Heart left ventricle (tissue), 16 donors: ENCODE data around the gene TMEM179B. TPM values are rescaled to one million over a fixed set of nuclear protein-coding genes. Genes with fewer than 3 reads are reported as not detected.

Experiments used
- ATAC-seq, 4 donors: fragments of 200-7000 bp; cut with Tn5 transposase; one replicate each; pipeline ENCODE4 v1.9.1; 2020 to 2022; ENCODE audit warnings: moderate library complexity in 4 of 4, mild to moderate bottlenecking in 3 of 4, moderate number of reproducible peaks in 1 of 4
- DNase-seq, 5 donors: peaks; one replicate each; pipeline ENCODE4 v3.0.0-alpha.2; 2020
- H3K27ac ChIP-seq, 12 donors: fragments of 200-600 bp; sonication (generic) in 4 of 12; one replicate each; pipeline versions ENCODE4 v1.5.0 to v1.8.0; 2016 to 2022; ENCODE audit warnings: mild to moderate bottlenecking in 2 of 12
- H3K27me3 ChIP-seq, 9 donors: fragments of 200-600 bp; sonication (generic) in 2 of 9; one replicate each; pipeline versions ENCODE4 v1.5.1 to v1.8.0; 2016 to 2022; ENCODE audit warnings: mild to moderate bottlenecking in 3 of 9
- H3K36me3 ChIP-seq, 9 donors: fragments of 200-600 bp; sonication (generic) in 2 of 9; one replicate each; pipeline versions ENCODE4 v1.5.0 to v1.8.0; 2018 to 2022; ENCODE audit warnings: mild to moderate bottlenecking in 2 of 9
- H3K4me1 ChIP-seq, 12 donors: fragments of 200-600 bp; sonication (generic) in 4 of 12; one replicate each; pipeline versions ENCODE4 v1.5.0 to v1.8.0; 2016 to 2022; ENCODE audit warnings: mild to moderate bottlenecking in 3 of 12
- H3K4me3 ChIP-seq, 12 donors: fragments of 200-600 bp; sonication (generic) in 4 of 12; one replicate each; pipeline versions ENCODE4 v1.5.0 to v1.8.0; 2017 to 2022; ENCODE audit warnings: mild to moderate bottlenecking in 9 of 12, moderate library complexity in 4 of 12
- H3K9me3 ChIP-seq, 12 donors: fragments of 200-600 bp; sonication (generic) in 4 of 12; one replicate each; pipeline versions ENCODE4 v1.5.0 to v1.8.0; 2016 to 2022; ENCODE audit warnings: mild to moderate bottlenecking in 1 of 12
- CTCF ChIP-seq, 12 donors: fragments of 200-600 bp; sonication (generic) in 4 of 12; IDR thresholded peaks; one replicate each; pipeline versions ENCODE4 v1.5.0 to v1.8.0; 2018 to 2022; ENCODE audit warnings: antibody characterized with exemption in 12 of 12, mild to moderate bottlenecking in 5 of 12
- POLR2A ChIP-seq, 2 donors: fragments of 450-650 bp; IDR thresholded peaks; one replicate each; pipeline ENCODE4 v1.6.1; 2017; ENCODE audit warnings: antibody characterized with exemption in 2 of 2, mild to moderate bottlenecking in 2 of 2, moderate library complexity in 2 of 2
- WGBS, 4 donors: extraction: QIAGEN DNeasy Blood & Tissue Kit in 2 of 4; methylation state at CpG; one replicate each; pipeline versions ENCODE4 v1.1.5 to v1.1.7; 2013 to 2018; 5-methylcytosine and 5-hydroxymethylcytosine counted together
- intact Hi-C, 10 donors: fragments of 100-400 bp; cut with DNase I; formaldehyde crosslinking; loops; one replicate each; pipeline versions ENCODE4 v1.11.1 to v1.14.2; 2022
- polyA plus RNA-seq, 2 donors: library from polyadenylated mRNA; stranded (reverse); fragments of 200-250 nt; gene quantifications; one replicate each; pipeline ENCODE4 v1.2.3, GENCODE V29; 2013
- total RNA-seq, 9 donors: library from RNA; depleted of rRNA in 2 of 9; stranded (reverse); fragments of >200 nt in 2 of 9; fragmentation: NEBNext Ultra II Directional in 3 of 9; extraction: Animal tissue kit (Norgen Biotek cat#: 25700) in 3 of 9; gene quantifications; one replicate each; pipeline versions ENCODE4 v1.1.0 to v1.2.4, GENCODE V29; 2016 to 2023
- donor health status: ischemic (EF 13 %, LVEDD 7.1; RV severe dilation, severe dysfunction).
- donor health status: healthy with polysubstance abuse.
- donor health status: DM: no; HTN: yes; CAD: no.
- donor health status: DM: no; HTN: no; CAD: no.
- donor health status: ischemic (EF 25% LVEDD 6.9; RV normal size, moderate dysfunction).
- donor health status: ischemic (EF 25% LVEDD 5.7; RV mildly dilated, moderate dysfunction).
- donor health status: healthy.
- donor health status: DM: yes; HTN: yes; CAD: no.
- donor health status: ischemic (EF 35%, LVEDD 5.7; RV mildly dilated, moderate dysfunction).
- donor health status: nonischemic (EF 11% LVEDD 7.7; RV severe dilation, severe dysfunction).
- donor health status: DM: yes; HTN: yes; CAD: no.
- donor health status: PGD.
- donor health status: ischemic (EF 29% LVEDD 5.4; RV normal size, mild dysfunction).
- donor health status: nonischemic (EF 23%, LVEDD 6.1; RV moderate dilation, normal function).

The TMEM179B gene
- total and polyA plus RNA-seq, 11 donors = 14.7 to 47.3 (median 22.3) TPM

GRCh38 chr11:62752994-62753735, 34.0 kb upstream of the TMEM179B start:
- H3K4me1 ChIP-seq = peaks cover 3 to 43% (median 16%) of the 10 kb centered on the region in 12 donors
- peak overlapping the region; percentile 85 to 97 (median 94) for H3K27ac ChIP-seq
- WGBS, 4 donors = 71 to 80% (median 75%) methylated on average over 13 to 15 of the region's 15 CpGs
- H3K4me3 ChIP-seq = peak overlapping the region in 11 of 12 donors; percentile 21 to 86 (median 71)
- no peaks in the 10 kb centered on the region for H3K27me3 ChIP-seq
- H3K36me3 ChIP-seq = peaks cover 0 to 37% (median 23%) of the 10 kb centered on the region in 9 donors
- DNase-seq = no peak
- no peaks in the 10 kb centered on the region for H3K9me3 ChIP-seq
- ATAC-seq = no peak
- no peak for TF ChIP-seq POLR2A (IDR thresholded peaks at IDR 0.05)
- no peak for TF ChIP-seq CTCF (IDR thresholded peaks at IDR 0.05)
- intact Hi-C loops = loop anchor here in 2 of 10 donors (1.0 kb wide), 2 partner anchors 18 to 25 kb away; partner anchors contain the start of genes TAF6L (in 1 of the 2) and TTC9C (in 1 of the 2)

DNA sequence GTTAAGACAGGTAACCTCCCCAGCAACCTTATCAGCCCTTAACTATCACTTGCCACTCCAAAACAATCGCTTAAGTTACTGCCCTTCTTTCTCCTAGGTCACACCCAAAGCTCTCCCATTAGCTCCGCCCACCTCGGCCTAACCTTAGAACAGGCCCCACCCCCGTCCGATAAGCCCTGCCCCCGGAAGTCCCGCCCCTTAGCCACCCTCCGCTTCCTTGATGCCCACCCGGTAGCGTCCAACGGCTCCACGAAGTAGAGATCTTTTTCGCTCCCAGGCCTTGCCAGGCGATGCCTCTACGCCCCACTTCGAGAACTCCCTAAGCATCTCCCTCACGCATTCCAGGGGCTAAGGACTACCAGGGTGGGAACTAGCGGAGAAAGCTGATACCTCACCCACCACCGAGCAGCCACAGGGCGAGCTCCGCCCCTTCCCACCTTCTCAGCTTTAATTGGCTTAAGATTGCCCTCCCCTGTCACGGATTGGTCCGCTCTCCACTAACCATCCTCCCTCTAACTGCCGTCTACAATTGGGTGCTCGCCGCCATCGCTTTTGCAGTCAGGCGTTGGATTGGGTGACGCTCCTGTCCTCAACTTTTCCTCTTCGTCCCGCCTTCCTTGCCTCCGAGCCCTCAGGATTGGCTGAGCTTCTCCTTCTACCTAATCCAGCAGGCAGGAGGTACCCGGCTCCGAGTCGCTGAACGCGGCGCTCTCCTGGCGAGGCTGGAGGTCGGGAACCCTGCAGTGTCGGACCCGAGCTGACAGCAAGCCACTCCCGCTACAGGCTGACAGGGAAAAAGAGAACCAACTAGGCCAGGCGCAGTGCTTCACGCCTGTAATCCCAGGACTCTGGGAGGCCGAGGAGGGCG, 33.2 kb upstream of the TMEM179B start, which contains the start of gene ZBTB3:
TSS of gene ZBTB3 (minus strand) at position 425 of the 868 bp plus-strand sequence. CDS start 496 bp downstream, outside the sequence.
- Histone ChIP-seq H3K27me3 (no peaks in the 10 kb centered on the region), H3K27ac (peak within 1 kb of the TSS; percentile 85 to 97 (median 94)), H3K4me1 (peaks cover 3 to 43% (median 16%) of the 10 kb centered on the region in 12 donors), H3K36me3 (peaks cover 0 to 29% (median 20%) of the 10 kb centered on the region in 9 donors), H3K9me3 (no peaks in the 10 kb centered on the region), H3K4me3 (peak within 1 kb of the TSS; percentile 21 to 86 (median 71))
- TF ChIP-seq POLR2A (IDR thresholded peaks at IDR 0.05) (peak in 1 of 2 donors; percentile 74), CTCF (IDR thresholded peaks at IDR 0.05) (peak in 1 of 12 donors; percentile 13)
- ATAC-seq (peak; percentile 97 to 98 (median 98)), DNase-seq (peak; percentile 96 to 99 (median 99))
- intact Hi-C loops = loop anchor here in 2 of 10 donors (1.0 to 2.0 kb wide), 3 partner anchors 17 to 26 kb away; partner anchors contain the start of genes TTC9C (in 2 of the 2) and TAF6L (in 1 of the 2)
- WGBS, 4 donors = 1 to 2% (median 1%) methylated on average over 47 of the region's 47 CpGs

DNA sequence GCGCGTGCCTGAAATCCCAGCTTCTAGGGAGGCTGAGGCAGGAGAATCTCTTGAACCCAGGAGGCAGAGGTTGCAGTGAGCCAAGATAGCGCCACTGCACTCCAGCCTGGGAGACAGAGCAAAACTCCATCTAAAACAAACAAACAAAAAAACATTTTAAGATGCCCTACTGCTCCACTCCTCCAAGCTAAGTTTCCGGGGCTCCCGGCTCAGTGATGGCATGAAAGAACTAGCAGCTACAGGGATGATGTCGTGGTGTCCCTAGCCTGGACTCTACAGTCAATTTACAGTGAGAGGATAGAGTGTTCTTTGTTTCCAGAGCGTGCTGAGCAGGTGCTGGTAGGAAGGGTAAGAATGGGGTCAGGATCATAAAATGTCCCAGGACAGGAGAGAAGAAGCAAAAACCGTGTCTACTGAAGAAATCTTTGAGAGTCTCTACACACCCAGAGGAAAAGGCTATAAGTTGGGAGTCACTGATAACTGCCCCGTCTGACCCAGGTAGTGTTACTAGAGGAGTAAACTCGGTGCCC, 32.1 kb upstream of the TMEM179B start:
- peaks cover 0 to 21% (median 10%) of the 10 kb centered on the region in 9 donors for H3K36me3 ChIP-seq
- 80 to 85% (median 84%) methylated on average over 10 of the region's 10 CpGs for WGBS, 4 donors
- no peaks in the 10 kb centered on the region for H3K9me3 ChIP-seq
- H3K27me3 ChIP-seq = no peaks in the 10 kb centered on the region
- H3K4me3 ChIP-seq = no peak overlapping the region
- intact Hi-C loops = loop anchor here in 1 of 10 donors (2.0 kb wide), 1 partner anchor 26 kb away; the partner anchor contains the start of gene TTC9C
- TF ChIP-seq CTCF (IDR thresholded peaks at IDR 0.05) = no peak
- peaks cover 3 to 38% (median 16%) of the 10 kb centered on the region in 12 donors for H3K4me1 ChIP-seq
- DNase-seq = no peak
- ATAC-seq = no peak
- peak overlapping the region in 1 of 12 donors; percentile 90 for H3K27ac ChIP-seq
